ENCODE data around the gene PPP2R3B.

GRCh38 chrX:349702-350101 lies 37.0 kb downstream of the PPP2R3B start:
- TF ChIP-seq, protein P1, sequence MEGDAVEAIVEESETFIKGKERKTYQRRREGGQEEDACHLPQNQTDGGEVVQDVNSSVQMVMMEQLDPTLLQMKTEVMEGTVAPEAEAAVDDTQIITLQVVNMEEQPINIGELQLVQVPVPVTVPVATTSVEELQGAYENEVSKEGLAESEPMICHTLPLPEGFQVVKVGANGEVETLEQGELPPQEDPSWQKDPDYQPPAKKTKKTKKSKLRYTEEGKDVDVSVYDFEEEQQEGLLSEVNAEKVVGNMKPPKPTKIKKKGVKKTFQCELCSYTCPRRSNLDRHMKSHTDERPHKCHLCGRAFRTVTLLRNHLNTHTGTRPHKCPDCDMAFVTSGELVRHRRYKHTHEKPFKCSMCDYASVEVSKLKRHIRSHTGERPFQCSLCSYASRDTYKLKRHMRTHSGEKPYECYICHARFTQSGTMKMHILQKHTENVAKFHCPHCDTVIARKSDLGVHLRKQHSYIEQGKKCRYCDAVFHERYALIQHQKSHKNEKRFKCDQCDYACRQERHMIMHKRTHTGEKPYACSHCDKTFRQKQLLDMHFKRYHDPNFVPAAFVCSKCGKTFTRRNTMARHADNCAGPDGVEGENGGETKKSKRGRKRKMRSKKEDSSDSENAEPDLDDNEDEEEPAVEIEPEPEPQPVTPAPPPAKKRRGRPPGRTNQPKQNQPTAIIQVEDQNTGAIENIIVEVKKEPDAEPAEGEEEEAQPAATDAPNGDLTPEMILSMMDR (IDR thresholded peaks at IDR 0.05; ENCODE audit: insufficient read depth, low read length) = no peak
- TF ChIP-seq POLR2AphosphoS5 (IDR thresholded peaks at IDR 0.05; ENCODE audit: low read depth) (no peak), REST (IDR thresholded peaks at IDR 0.05; ENCODE audit: insufficient replicate concordance, low read depth) (no peak), GABPA (IDR thresholded peaks at IDR 0.05; ENCODE audit: low read depth) (no peak)

Data from HL-60 (cell line).